Endometrial microvascular endothelial cells (primary cell): ENCODE data around the gene PEAK1. TPM values are rescaled to one million over a fixed set of nuclear protein-coding genes. Genes with fewer than 3 reads are reported as not detected.

Experiments
- in situ Hi-C: cut with HindIII; loops from 2 replicates; pipeline ENCODE4 v1.10.0; 2017; ENCODE audit warnings: low sequenced_read_pairs, low pct_unique_long_range_greater_than_20kb; ENCODE audit errors: inconsistent ontology term
- total RNA-seq: library from RNA; depleted of rRNA; stranded (reverse); fragments of >200 nt; gene quantifications from one replicate; pipeline ENCODE4 v1.2.3, GENCODE V29; 2015; ENCODE audit errors: inconsistent ontology term

Gene PEAK1
- total RNA-seq, 1 donor from 2014 or later = 48.7 TPM

DNA sequence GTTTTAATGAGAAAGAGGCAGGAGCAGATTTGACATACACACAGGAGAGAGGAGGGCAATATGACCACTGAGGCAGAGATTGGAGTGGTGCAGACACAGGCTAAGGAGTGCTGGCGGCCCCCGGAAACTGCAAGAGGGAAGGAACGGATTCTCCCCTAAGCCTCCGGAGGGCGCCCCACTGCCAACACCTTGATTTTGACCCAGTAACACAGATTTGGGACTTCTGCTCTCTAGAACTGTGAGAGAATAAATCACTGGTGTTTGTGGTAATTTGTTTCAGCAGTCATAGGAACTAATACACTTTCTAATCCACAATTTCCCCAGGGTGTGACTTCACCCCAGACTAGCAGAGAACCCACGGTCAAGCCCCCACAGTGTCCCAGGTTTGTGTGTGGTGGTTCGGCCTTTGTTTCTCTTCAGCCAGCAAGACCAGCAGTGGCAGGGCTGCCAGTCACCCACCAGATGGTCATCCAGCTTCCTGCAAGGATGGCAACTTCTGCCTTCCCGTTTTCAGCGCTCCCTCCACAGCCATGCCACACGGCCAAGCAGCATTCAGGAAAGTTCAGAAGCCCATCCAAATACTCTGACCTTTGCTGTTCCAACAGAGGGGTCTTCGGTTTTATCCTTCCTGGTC is 325.4 kb downstream of the PEAK1 start:
- in situ Hi-C loops = no loop called here

DNA sequence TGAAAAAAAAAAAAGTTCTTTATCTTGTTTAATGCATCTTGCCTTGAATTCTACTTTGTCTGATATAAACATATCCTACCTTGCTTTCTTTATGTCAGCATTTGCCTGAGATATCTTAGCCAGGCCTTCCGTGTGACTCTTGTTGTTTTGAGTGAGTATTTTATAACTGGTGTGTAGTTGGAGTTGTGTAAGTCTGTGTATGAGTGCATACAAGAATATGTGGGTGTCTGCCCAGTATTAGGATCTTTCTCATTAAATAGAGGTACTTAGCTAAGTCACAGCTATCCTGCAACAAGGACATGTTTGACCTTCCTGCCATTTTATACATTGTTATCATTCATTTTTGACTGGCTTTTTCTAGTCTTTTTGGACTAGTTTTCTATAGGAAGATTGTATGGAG is 326.5 kb downstream of the PEAK1 start:
- in situ Hi-C loops = no loop called here

DNA sequence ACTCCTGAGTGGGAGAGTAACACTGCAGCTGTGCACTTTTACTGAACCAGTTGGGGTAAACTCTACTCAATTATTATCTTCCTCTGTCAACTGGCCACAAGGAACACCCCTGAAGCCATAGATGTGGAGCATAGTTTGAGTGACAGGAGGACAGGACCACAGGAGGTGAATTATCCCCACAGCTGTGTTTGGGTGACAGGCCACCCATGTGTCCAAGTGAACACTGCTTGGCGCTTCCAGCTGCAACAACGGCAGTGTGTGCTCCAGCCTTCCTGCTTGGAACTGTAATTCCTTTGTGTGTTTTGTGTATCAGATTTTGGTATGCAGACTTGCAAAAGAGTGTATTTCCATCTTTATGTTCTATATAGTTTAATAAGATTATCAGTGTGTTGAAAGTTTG is 328.8 kb downstream of the PEAK1 start:
- in situ Hi-C loops = no loop called here

DNA sequence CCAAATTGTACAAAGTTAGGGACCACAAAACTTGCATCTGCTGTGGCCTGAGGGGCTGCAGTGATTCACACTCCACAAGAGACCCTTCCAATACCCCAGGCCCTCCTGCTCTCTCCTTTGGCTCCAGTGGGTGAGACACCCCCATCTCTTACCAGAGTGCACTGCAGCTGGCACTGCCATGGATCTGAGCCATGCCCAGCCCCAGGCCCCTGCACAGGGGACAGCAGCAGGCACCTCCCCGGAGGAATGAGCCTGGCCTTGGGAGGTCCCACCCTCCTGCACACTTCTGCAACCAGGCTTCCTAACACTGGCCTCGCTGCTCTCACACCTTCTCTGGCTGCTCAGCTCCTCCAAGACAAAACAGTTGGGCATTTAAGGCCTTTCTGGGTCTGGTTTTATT is 332.7 kb downstream of the PEAK1 start:
- in situ Hi-C loops = no loop called here

DNA sequence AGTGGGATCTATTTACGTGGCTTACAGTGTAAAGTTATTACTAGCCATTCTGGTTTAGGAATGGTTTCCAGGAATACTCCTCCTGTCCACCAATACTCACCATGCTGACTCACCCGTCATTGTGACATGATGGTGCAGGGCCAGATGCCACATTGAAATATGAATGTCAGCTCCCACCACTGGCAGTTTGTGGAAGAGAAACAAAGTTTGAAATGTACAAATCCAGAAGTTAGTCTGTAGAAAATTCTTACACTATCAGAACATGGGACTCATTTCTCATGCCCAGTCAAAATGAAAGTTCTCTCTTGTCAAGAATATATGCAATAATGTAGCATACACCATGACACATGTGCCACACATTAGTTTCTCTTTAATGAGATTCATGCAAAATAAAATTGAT is 334.6 kb downstream of the PEAK1 start:
- in situ Hi-C loops = no loop called here

DNA sequence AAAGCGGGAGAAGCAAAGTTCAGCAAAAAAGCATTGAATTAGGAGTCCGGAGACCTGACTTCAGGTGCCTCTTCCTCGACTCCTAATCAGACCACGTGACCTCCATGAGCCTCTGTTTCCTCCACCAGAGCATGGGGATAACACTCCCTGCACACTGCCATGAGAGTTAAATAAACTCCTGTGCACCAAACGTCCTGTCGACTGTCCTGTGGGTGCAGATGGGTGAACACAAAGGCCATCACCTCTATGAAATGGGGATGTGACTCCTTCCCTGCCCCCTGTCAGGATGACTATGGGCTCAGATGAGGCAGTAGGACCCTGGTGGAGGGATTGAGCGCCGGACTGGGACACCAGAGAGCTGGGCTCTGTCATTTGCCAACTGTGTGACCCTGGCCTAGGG is 335.5 kb downstream of the PEAK1 start:
- in situ Hi-C loops = no loop called here

DNA sequence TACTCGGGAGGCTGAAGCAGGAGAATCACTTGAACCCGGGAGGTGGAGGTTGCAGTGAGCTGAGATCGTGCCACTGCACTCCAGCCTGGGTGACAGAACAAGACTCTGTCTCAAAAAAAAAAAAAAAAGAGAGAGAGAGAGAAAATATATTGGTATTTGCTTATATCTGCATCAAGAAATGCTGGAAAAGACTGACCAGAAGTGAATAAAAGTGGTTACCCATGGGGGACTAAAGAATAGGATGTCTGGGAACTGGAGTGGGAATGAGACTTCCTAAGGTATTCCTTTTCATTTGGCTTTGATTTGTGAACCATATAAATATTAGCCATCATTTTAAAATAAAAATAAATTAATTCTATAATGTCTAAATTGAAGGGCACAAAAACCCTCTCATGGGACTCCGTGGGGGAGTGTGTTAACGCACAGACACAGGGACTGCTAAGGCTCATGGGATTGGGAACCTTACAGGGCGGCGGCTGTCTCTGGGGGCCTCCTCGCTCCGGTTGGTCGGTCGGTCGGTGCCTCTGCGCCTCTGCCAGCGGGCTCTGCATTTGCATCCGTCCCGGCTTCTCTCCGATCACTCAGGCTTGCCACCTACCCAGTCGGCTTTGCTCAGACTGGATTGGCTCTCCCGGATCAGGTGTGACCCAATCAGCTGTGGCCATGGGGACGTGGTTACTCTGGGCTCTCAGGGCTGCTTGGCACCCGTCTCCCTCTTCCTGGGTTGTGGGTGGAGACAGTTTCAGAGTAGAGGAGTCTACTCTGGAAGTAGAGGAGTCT is 336.3 kb downstream of the PEAK1 start:
- in situ Hi-C loops = no loop called here

DNA sequence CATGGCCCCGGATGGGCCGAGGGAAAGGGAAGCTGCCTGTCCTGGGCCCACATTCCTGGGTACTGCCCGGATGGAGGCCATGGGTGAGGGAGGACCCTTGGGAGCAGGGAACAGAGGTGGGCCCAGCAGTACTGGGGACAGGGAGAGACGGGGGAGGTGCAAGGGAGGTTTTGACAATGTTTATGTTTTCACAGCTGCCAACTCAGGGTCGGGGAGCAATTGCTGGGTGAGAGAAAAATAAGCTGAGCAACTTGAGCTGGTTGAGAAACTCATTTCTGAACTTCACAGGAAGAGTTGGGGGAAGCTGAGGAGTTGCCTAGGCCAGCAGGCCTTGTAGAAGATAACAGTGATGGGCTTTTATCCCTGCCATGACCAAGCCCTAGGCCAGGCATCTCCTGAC is 337.9 kb downstream of the PEAK1 start:
- in situ Hi-C loops = no loop called here

DNA sequence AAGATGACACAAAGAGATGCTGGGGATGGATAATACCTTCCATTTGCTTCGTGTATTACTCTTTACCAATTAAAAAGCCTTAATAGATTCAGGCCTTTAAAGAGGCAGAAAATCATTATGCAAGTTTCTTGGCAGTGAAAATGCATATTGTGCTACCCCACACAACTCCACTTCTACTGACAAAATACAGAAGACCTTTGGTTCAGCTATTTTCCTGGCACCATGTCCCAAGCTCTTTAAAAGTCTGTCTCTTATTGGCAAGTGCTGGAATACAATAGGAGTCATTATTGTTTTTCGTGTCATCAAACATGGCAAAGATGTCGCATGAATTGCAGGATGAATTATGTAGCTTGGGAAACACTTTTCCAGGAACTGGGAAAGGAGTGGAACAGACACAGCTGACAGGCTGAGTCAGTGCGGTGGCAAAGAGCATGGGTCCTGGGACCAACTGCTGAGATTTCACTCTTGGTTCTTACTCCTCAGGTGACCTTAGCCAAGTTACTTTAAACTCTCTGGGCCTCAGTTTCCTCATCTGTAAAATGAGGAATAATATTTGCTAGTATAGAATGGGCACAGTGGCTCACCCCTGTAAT is 343.5 kb downstream of the PEAK1 start:
- in situ Hi-C loops = no loop called here

DNA sequence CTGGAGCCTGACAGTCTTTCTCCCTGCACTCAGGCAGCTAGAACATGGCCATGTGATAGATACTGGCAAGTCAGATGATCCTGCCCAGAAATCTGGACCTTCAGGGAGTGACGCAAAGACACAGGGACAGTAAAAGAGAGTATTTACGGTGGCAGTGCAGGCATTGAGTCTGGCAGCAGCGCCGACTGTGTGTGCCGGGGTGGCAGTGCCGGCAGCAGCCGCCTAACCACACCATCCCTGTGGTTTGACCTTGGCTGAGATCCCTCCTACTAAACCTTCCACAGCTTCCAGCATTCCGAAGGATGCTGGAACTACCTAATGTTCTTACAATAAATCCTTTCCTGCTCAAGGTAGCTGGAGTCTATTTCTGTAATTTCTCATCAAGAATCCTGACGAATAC is 344.4 kb downstream of the PEAK1 start:
- in situ Hi-C loops = no loop called here

DNA sequence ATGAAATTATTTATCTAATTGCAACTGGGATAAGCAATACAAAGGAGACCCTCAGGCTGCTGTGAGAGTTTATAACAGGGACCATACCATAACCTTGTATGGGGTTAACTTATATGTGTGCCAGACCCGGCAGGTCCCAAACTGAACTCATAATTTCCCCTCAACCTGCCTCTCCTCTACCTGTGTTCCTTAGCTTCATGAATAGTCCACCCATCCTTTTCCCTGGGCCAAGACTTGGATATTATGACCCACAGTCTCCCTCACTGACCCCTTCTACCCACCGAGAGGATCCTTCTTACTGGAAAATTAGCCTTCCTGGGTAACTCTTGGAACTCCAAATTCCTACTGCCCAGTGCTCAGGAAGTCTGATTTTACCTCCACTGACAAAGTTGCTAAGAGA is 345.6 kb downstream of the PEAK1 start:
- in situ Hi-C loops = no loop called here

DNA sequence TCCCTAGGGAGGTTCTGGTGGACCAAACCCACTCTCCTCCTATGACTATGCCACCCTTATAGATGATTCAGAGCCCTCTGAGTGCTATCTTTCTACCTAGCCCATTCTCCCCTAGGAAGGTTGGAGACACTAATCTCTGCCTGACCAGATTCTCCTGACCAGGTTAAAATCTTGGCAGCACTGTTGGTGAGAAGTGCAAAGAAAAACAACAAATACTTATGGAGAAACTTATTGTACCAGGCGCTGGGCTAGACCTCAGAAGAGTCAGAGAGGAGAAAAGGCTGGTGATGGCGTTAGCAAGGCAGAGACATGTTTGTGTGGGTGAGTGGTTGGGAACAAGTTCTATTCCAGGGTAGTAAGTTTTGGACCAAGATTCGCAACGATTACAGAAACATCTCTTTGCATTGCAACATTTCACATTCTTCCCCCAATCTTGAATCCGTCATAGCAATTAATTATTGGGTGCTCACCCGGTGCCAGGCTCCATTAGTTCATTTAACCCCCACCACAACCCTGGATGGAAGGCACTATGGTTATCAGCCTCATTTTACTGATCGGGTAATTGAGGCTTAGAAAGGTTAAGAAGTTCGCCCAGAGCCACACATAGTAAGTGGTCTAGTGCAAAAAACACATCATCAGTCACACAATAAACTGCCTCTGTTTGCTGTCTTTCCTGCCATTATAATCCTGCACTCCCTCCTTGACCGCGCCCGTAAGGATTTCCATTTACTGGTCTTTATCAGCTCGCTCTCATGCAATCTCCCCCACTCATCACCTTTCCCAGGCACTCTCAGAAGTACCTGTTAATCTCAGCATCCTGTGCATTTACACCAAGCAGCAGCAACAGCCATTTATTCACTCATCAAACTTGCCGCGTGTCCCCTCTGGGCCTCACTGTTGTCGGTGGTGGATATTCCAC is 348.3 kb downstream of the PEAK1 start:
- in situ Hi-C loops = no loop called here

DNA sequence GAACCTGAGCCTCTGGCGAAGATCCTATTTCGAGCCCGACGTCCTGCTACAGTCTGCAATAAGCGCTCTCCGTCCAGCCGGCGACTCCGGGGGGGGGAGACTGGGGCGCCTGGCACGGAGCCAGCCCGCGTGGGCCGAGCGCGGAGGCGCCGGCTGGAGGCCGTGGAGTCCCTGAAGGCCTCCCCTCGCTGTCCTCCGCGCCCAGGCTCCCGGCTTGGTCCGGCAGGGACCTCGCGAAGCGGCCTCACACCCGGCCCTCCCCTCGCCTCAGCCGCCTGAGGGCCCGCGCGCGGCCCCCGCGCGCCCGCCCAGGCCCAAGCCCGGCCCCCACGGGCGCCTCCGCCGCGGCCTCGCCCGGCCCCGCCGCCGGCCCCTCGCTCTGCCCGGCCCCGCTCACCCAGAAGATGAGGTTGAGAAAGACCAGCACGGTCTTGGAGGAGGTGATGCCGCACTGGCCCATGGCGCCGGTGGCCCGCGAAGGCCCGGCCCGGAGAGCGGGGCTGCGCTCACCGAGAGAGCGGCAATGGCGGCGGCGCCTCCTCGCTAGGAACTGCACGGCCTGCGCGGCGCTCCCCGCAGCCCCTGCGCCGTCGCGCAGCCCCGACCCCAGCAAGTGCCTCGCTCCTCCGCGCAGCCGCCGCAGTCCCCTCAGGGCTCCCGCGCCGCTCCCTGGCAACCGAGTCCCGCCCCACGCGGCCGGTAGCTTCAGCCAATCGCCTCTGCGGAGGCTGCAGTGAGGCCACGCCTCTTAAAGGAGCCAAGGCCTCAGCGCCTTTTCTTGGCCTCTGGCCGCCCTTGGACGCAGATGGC is 349.2 kb downstream of the PEAK1 start, which contains the start of gene TSPAN3:
Gene TSPAN3 (minus strand): TSS at position 615 of the 810 bp plus-strand sequence. CDS start 155 bp downstream, at position 460.
- in situ Hi-C loops = no loop called here

DNA sequence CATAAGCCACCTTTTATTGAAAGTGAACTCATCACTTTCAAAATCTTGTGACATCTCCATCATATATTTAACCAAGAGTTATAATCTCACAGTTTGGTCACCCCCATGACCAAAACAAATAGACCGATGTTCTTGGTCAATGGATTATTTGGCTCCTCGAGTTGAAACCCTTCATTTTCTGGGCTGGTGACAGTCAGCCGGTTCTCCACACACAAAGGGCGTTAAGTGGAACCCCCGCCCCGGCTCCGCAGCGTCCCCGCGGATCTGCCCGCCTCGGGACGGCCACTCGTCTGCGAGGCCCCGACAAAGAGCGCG is 349.8 kb downstream of the PEAK1 start:
- in situ Hi-C loops = no loop called here

DNA sequence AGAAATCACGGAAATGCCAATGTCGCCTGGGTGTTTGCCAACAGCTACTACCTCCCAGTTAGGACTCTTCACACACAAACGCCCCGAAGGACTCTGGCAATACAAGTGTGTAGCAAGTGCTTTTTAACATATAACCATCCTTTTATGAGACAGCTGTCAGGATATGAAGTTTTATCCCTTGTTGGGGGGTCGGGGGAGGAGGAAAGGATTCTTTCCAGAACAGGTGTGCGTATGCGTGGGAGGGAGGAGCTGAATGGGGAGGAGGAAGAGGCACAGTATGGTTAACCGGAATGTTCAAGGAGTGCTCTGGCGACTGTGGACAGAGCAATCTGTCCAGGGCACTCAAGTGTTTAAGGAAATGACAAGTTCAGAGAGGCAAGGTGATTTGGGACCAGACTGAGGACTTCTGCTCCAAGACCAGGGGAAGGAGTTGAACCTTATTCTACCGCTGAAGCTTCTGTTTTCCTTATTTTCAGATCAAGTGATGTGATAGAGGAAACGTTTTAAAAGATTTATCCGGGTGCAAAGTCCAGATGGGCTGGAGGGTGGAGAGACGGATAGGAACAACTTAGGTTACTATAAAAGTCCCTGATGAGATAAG is 350.3 kb downstream of the PEAK1 start:
- in situ Hi-C loops = no loop called here

DNA sequence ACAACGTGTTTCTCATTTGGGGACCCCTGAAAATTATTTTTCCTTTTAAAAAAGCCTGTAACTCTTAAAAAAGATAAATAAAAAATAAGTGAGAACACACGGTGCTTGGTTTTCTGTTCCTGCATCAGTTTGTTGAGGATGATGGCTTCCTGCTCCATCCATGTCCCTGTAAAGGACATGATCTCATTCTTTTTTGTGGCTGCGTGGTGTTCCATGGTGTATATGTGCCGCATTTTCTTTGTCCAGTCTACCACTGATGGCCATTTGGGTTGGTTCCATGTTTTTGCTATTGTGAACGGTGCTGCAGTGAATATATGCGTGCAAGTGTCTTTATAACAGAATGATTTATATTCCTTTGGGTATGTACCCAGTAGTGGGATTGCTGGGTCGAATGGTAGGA is 351.3 kb downstream of the PEAK1 start:
- in situ Hi-C loops = no loop called here

DNA sequence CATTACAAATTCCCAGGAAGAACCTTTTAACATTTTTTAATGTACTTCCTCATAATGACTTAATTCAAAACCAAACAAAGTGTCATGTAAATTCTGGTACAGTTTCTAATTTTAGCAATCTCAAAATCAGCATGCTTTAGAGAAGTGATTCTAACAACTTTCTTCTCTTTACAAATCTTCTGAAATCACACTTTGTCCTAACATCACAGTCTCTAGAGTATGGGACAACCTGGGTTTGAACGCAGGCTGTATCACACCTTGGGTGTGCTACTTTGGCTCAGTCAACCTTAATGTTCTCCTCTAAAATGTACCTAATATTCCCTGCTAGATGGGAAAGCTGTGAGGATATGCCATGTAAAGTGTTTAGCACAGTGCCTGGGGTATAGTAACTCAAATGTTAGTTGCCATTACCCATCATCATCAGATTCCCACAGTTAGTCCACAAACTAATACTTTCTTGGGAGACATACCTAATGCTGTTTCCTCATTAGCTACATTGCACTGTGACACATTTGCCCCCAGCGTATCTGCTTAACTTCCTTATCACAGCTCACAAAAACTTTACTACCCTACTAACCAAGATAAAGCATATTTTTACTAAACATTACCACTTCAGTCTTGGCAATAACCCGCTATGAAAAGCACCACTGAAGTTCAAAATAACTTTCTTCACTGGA is 352.1 kb downstream of the PEAK1 start:
- in situ Hi-C loops = no loop called here
